SU-DHL-6 (cell line): Measurements from ENCODE around the gene CDK12.

ENCODE experiments used
- H2AFZ ChIP-seq: fragments of 200-600 bp; sonication (generic); 2 replicates; pipeline ENCODE4 v1.6.1; 2014; ENCODE audit warnings: low read depth, mild to moderate bottlenecking, moderate library complexity, mixed read lengths, antibody characterized with exemption, low read length; ENCODE audit not compliant: severe bottlenecking
- H3F3A ChIP-seq: fragments of 200-600 bp; shearing (Covaris generic); 2 replicates; pipeline ENCODE4 v1.6.0; 2016; ENCODE audit warnings: antibody characterized with exemption, mild to moderate bottlenecking; ENCODE audit not compliant: insufficient read depth
- H3K27ac ChIP-seq: fragments of 200-600 bp; sonication (generic); 2 replicates; pipeline ENCODE4 v1.5.1; 2016; ENCODE audit warnings: low read depth, mild to moderate bottlenecking, low read length, moderate library complexity, mixed read lengths
- H3K27me3 ChIP-seq: fragments of 200-600 bp; sonication (generic), shearing (Covaris generic); 2 replicates; pipeline ENCODE4 v1.6.0; 2014; ENCODE audit warnings: mild to moderate bottlenecking, low read length
- H3K36me3 ChIP-seq: fragments of 200-600 bp; sonication (generic); 2 replicates; pipeline ENCODE4 v1.6.1; 2014; ENCODE audit warnings: mild to moderate bottlenecking, low read length, mixed read lengths
- H3K4me2 ChIP-seq: fragments of 300-600, 200-600 bp; shearing (Covaris generic), sonication (generic); 2 replicates; pipeline ENCODE4 v1.6.0; 2014; ENCODE audit warnings: low read length, low read depth, mild to moderate bottlenecking; ENCODE audit not compliant: poor library complexity, severe bottlenecking
- H3K4me3 ChIP-seq: fragments of 200-600 bp; sonication (generic); 2 replicates; pipeline ENCODE4 v1.5.1; 2014; ENCODE audit warnings: antibody characterized with exemption, low read length, mild to moderate bottlenecking, mixed read lengths; ENCODE audit not compliant: insufficient read depth, poor library complexity, severe bottlenecking
- H3K79me2 ChIP-seq: fragments of 200-600 bp; sonication (generic); 2 replicates; pipeline ENCODE4 v1.6.1; 2014; ENCODE audit warnings: mild to moderate bottlenecking, low read length, moderate library complexity; ENCODE audit not compliant: insufficient read depth
- H3K9ac ChIP-seq: fragments of 200-600 bp; sonication (generic); 2 replicates; pipeline ENCODE4 v1.7.0; 2014; ENCODE audit warnings: mild to moderate bottlenecking, low read length
- H3K9me2 ChIP-seq: fragments of 200-600 bp; sonication (generic); replicated peaks from 2 replicates; pipeline ENCODE4 v1.6.1; 2014; ENCODE audit warnings: low read length; ENCODE audit not compliant: insufficient read depth
- H3K9me3 ChIP-seq: fragments of 200-600 bp; sonication (generic); 2 replicates; pipeline ENCODE4 v1.6.1; 2014; ENCODE audit warnings: low read length, mixed read lengths; ENCODE audit not compliant: insufficient read depth
- H4K20me1 ChIP-seq: fragments of 200-600 bp; sonication (generic); 2 replicates; pipeline ENCODE4 v1.6.1; 2014; ENCODE audit warnings: low read depth, mild to moderate bottlenecking, antibody characterized with exemption, low read length, moderate library complexity, mixed read lengths
- CTCF ChIP-seq: fragments of 200-600 bp; sonication (generic); IDR thresholded peaks from one replicate; pipeline ENCODE4 v1.5.1; 2017; ENCODE audit warnings: antibody characterized with exemption, mild to moderate bottlenecking, low read length, moderate library complexity; ENCODE audit not compliant: insufficient read depth, poor library complexity, severe bottlenecking
- EZH2phosphoT487 ChIP-seq: fragments of 200-600 bp; sonication (generic), shearing (Covaris generic); conservative IDR thresholded peaks from 2 replicates; pipeline ENCODE4 v1.6.1; 2018; ENCODE audit warnings: mild to moderate bottlenecking, antibody characterized with exemption, low read length, moderate library complexity, mixed read lengths

Gene CDK12

GRCh38 chr17:39483506-39483905 lies 22.2 kb downstream of the CDK12 start:
- Histone ChIP-seq H3K9me2 (no peaks in the 10 kb centered on the region), H3F3A (no peaks in the 10 kb centered on the region; the same call in 1 of the 2 replicates), H3K79me2 (peaks cover 43% of the 10 kb centered on the region)

GRCh38 chr17:39484178-39484577 lies 22.9 kb downstream of the CDK12 start:
- Histone ChIP-seq H3K4me2 (no peak overlapping the region), H3K27ac (no peak overlapping the region), H4K20me1 (0 out of 2 replicates have a peak, but pooled peaks cover 7% of the 10 kb centered on the region), H3F3A (no peaks in the 10 kb centered on the region; the same call in 1 of the 2 replicates), H3K4me3 (no peak overlapping the region), H3K9ac (no peak overlapping the region), H3K79me2 (peaks cover 42% of the 10 kb centered on the region), H2AFZ (no peak overlapping the region), H3K27me3 (no peaks in the 10 kb centered on the region), H3K9me3 (no peaks in the 10 kb centered on the region), H3K36me3 (peaks cover 10% of the 10 kb centered on the region; the same call in 1 of the 2 replicates), H3K9me2 (no peaks in the 10 kb centered on the region)
- no peak for TF ChIP-seq EZH2phosphoT487
- no peak for TF ChIP-seq CTCF

More at GRCh38 chr17:39483506-39483905, 22.2 kb downstream of the CDK12 start:
- no peak overlapping the region for H3K4me2 ChIP-seq
- H3K9ac ChIP-seq = no peak overlapping the region
- no peak overlapping the region for H2AFZ ChIP-seq
- no peak overlapping the region for H3K27ac ChIP-seq
- no peaks in the 10 kb centered on the region for H3K27me3 ChIP-seq
- H3K4me3 ChIP-seq = no peak overlapping the region
- peaks cover 9% of the 10 kb centered on the region; the same call in 1 of the 2 replicates for H3K36me3 ChIP-seq
- TF ChIP-seq EZH2phosphoT487 = no peak
- TF ChIP-seq CTCF = no peak
- no peaks in the 10 kb centered on the region for H3K9me3 ChIP-seq
- H4K20me1 ChIP-seq = 0 out of 2 replicates have a peak, but pooled peaks cover 5% of the 10 kb centered on the region

GRCh38 chr17:39485555-39485954 lies 24.3 kb downstream of the CDK12 start:
- Histone ChIP-seq H3K9ac (no peak overlapping the region), H3K9me3 (no peaks in the 10 kb centered on the region), H3K4me3 (no peak overlapping the region), H3K36me3 (peaks cover 12% of the 10 kb centered on the region), H3K27ac (no peak overlapping the region), H3K9me2 (no peaks in the 10 kb centered on the region), H3F3A (no peaks in the 10 kb centered on the region; the same call in 1 of the 2 replicates), H4K20me1 (0 out of 2 replicates have a peak, but pooled peaks cover 7% of the 10 kb centered on the region), H2AFZ (no peak overlapping the region), H3K79me2 (peaks cover 40% of the 10 kb centered on the region), H3K27me3 (no peaks in the 10 kb centered on the region), H3K4me2 (no peak overlapping the region)
- no peak for TF ChIP-seq EZH2phosphoT487
- no peak for TF ChIP-seq CTCF
